HG03439 (cell line): ENCODE measurements around the gene GUCA1A.
"Not testable (repeated sequence)": the region's sequence is repeated elsewhere in the genome, so short reads cannot be mapped to it uniquely, and the experiment has no call there.

Experiments
- ATAC-seq: cut with Tn5 transposase; IDR thresholded peaks from one replicate; pipeline ENCODE4 v1.9.1; 2021; ENCODE audit warnings: mild to moderate bottlenecking, moderate library complexity; ENCODE audit not compliant: unreplicated experiment

Gene GUCA1A

DNA sequence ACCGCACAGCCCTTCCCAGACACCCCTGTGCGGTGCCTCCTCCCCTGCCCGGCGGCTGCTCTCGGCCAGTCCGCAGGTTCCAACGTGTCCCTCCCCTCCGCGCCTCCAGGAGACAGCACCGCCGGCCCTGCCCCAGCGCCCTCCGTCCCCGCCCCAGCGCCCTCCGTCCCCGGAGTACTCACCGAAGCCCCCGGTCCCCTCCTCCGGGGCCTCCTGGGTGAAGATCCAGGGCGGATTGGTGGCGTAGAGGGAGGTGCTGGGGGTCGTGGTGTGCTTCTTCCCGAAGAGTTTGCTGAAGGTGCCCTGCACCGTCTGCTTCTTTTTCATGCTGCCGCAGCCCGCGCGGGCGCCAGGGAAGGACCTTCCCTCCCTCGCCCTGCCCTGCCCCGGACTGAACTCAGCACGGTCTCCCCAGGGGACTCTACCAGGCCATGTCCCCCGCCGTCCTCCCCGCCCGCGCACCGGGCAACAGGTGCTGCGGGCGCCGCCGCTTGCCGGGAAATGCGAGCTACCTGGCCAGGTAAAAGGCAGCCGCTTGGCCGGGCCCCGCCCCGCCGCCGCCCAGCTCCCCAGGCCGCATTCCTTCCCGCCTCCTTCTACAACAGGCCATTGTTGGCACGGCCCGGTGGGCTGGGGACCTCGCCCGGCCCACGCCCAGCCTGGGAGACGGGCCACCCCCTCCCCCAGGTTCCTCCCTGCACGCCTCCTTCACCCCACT lies 30.9 kb upstream of the GUCA1A start, which contains the start of gene C6orf132:
Gene C6orf132 (minus strand): TSS at position 503 of the 718 bp plus-strand sequence. CDS start 176 bp downstream, at position 327.
- ATAC-seq: no peak

DNA sequence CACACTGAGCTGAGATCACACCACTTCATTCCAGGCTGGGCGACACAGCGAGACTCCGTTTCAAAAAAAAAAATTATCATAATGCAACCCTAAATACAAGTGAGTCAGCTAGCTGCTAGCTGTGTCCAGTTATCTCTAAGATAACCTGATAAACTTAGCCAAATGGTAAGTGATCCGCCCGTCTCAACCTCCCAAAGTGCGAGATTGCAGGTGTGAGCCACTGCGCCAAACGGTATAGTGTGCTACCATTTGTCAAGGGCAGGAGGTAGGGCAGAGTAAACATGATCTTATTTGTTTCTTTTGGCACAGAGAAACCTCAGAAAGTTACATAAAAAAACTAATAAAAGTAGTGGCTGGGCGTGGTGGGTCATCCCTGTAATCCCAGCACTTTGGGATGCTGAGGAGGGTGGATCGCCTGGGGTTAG lies 26.0 kb upstream of the GUCA1A start:
- no peak for ATAC-seq

- ATAC-seq: no peak
Measured at GRCh38 chr6:42148058-42148457, 25.1 kb upstream of the GUCA1A start.

GRCh38 chr6:42150254-42150653 lies 22.9 kb upstream of the GUCA1A start:
- ATAC-seq: no peak

- ATAC-seq: no peak
Measured at GRCh38 chr6:42152024-42152423, 21.1 kb upstream of the GUCA1A start.

- not testable (repeated sequence) for ATAC-seq
Measured at GRCh38 chr6:42152528-42153213, 20.5 kb upstream of the GUCA1A start.

DNA sequence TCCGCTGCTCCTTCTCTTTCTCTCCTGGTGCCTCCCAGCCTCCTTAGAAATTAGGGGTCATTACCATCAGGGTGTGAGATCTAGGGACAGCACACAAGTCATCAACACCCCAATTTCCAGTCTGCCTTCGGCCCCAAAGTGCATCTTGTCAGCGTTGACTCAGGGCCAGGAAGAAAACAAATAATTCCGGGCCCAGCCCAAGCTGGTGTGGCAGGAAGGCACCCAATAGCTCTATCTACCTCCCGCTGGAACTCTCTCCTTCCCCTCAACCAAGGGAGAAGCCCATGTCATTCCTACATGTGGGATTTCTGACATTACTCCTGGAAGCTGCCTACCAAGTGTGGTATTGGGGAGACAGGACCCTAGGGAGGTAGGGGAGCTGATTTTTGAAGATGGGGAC lies 19.2 kb upstream of the GUCA1A start:
- ATAC-seq: no peak

DNA sequence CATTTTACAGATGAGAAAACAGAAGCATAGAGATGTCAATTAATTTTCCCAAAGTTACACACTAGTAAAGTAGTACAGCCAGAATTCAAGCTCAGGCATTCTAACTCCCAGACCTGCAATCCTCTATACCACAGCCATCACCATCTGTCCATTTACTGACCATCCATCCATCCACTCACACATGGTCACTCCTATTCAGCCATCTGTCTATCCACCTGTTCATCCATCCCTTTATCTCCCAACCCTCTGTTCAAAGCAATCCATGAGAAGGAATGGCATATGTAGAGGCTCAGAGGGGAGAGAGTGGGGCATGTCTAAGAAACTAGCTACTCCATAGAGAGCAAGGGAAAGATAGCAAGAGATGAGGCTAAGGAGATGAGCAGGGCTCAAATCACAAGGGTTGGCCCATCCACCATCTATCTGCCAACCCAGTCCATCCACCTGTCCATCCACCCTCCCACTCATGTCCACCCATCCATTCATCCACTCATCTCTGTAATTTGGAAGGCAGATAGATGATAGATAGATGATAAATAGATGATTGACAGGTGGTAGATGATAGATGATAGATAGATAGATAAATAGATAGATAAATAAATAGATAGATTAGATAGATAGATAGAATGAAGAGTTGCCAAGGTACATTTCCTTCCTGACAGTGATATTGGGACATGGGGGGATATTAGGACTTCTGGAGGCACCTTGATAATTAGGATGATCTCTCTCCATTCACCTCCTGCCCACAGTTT lies 18.5 kb upstream of the GUCA1A start:
- ATAC-seq: no peak

DNA sequence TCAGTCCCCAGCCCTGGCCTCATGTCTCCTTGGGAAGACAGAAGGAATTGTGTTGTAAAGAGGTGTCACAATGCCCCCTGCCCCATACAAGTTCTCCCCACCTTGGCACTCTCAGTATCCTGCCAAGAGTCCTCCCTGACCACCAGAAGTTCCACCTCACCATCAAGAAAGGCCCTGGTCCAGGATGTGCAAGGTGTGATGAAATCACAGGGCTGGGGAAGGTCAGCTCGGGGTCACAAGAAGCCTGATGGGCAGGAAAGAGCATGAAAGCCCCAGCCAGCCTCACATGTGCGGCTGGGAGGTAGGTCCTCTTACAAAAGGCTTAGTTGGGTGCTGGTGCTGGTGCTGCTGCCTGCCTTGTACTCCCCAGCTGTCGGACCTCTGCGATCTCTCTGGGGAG lies 17.9 kb upstream of the GUCA1A start:
- no peak for ATAC-seq

DNA sequence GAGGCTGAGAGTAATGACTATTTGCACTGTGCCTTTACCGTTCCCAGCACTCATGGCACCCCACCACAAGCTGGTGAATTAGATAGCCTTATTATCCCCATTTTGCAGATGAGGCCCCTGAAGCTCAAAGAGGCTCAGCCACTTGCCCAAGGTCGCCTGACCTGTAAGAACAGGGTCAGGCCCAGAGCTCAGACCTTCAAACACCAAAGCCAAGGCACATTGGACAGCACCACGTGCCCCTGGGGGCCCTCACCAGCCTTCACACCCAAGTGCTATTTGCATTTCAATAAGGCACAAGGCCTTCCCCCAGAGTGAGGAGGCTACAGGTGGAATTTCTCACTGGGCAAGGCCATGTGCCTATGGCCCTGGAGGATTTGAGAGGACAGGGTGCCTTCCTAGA lies 16.5 kb upstream of the GUCA1A start:
- ATAC-seq: no peak

DNA sequence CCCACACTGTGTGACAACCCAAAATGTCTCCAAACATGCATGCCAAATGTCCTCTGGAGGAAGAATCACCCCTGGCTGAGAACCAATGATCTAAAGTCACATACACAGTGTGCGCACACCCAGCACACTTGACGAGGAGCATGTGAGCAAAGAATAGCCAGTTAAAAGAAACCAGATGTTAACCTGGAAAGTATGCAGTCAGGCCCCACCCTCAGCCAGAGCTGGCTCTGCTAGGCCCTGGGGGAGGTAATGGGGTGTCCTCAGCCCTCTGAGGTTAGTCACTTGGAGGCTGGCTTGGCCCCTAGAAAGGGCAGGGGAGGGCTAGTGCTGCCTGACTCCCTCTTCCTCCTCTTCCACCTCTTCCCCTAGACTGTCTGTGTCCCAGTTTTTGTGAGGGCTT lies 15.2 kb upstream of the GUCA1A start:
- no peak for ATAC-seq

DNA sequence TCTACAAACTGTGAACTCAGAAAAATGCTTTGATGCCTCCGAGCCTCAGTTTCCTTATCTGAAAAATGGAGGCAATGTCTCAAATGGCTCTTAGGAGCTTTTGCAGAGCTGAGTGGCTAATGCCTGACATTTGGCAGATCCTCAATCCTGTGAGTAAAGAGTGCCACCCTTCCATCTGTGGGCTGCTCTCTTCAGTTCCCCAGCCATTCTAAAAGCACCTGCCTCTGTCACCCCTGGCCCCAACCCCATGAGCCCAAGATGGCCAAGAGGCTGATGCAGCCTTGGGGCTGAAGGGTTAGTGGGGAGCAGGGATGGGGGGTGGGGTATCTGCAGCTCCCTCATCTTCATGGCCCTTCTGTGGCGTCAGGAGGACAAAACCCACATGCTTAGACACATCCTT lies 14.5 kb upstream of the GUCA1A start:
- ATAC-seq: no peak

DNA sequence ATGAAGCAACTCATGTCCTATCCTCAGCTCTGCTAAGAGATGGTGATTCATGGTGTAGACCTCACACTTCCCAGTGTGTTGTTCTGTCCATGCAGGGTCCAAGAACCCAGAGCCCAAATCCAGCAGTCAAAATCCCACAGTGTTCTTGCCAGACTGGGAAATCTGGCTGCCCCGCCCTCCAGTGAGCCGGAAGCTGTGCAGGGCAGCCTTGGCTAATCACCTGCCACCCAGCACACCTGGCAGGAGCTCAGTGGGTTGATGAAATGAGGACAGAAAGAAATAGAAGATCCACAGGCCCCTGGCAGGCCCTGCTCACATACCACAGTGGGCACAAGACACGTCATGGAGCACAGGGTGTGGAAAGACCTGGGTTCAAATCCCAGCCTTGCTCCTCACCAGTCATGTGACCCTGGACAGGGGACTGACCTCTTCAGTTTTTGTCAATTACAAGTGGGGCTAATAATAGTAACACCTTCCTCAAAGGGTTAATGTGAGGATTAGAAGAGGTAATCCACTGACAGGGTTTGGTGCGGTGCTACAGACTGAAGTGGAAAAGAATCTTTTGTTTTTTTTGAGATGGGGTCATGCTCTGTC lies 13.6 kb upstream of the GUCA1A start:
- no peak for ATAC-seq

- ATAC-seq: no peak
Measured at GRCh38 chr6:42162384-42162783, 10.8 kb upstream of the GUCA1A start.

- ATAC-seq: no peak
Measured at GRCh38 chr6:42162812-42163211, 10.4 kb upstream of the GUCA1A start.

- no peak for ATAC-seq
Measured at GRCh38 chr6:42163981-42164380, 9.2 kb upstream of the GUCA1A start.

DNA sequence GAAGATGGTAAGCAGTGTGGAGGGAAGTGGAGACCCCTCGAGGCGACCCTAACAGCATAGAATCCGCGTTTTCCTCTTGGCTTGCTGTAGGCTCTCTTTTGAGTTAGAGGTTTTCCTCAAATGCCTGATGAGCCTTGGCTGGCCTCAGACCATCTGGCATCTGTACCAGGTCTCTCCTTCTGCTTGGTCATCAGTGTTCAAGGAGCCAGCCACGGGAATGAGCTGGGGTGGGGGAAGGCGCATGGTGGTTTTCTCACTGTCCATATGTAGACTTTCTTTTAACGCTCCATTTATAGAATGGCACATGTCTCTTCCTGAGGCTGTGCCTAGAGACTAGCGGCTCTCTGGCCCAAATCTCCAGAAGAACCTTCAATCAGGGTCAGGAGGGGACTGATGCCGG lies 8.1 kb upstream of the GUCA1A start:
- no peak for ATAC-seq

GRCh38 chr6:42166444-42167141 lies 6.6 kb upstream of the GUCA1A start:
- no peak for ATAC-seq

DNA sequence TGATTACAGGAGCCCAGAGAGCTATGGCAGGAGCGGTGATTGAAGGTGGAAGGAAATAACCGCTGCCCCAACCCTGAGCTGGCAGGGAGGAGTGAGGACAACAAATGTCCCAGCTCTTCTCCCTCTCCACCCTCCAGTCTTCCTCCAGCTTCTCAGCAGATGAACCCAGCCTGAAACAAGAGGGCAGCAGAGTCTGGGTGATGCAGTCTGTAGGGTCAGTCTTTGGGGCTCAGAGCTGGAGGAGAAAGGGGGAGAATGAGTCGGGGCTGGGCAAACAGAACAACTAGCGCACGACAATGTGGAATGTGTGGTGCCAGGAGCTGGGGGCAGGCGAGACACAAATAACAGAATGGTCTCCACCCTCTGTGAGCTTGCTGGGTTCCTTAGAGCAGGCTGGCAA lies 4.5 kb upstream of the GUCA1A start:
- no peak for ATAC-seq

DNA sequence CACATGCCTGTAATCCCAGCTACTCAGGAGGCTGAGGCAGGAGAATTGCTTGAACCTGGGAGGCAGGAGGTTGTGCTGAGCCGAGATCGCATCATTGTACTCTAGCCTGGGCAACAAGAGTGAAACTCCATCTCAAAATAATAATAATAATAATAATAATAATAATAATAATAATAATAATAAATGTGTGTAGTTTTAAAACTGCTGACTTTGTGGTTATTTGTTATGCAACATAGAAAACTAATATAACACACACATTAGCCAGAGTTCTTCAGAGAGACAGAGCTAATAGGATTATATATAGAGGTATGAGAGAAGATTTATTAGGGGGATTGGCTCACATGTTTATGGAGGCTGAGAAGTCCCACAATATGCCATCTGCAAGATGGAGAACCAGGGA lies 3.4 kb upstream of the GUCA1A start:
- not testable (repeated sequence) for ATAC-seq
